DMS114 treated with DMSO at 0.1 percent for 48 hours (cell line): ENCODE data around the gene MARK3.

Experiments used
- DNase-seq: peaks from one replicate; lab custom pipeline; 2025; ENCODE audit not compliant: unreplicated experiment; lab: John Stamatoyannopoulos, UW

MARK3 gene

GRCh38 chr14:103393676-103394626 is 8.7 kb downstream of the MARK3 start:
- no peak for DNase-seq

- DNase-seq, result no peak
Observed at GRCh38 chr14:103395244-103395643, 10.0 kb downstream of the MARK3 start.

GRCh38 chr14:103396463-103396862 is 11.2 kb downstream of the MARK3 start:
- no peak for DNase-seq

- DNase-seq, result no peak
Observed at GRCh38 chr14:103398427-103399195, 13.4 kb downstream of the MARK3 start.

- no peak for DNase-seq
Observed at GRCh38 chr14:103400537-103400936, 15.3 kb downstream of the MARK3 start.

- DNase-seq, result no peak
Observed at GRCh38 chr14:103401223-103402214, 16.3 kb downstream of the MARK3 start.

- DNase-seq, result no peak
Observed at GRCh38 chr14:103402695-103403094, 17.5 kb downstream of the MARK3 start.

- DNase-seq, result no peak
Observed at GRCh38 chr14:103404032-103404918, 19.1 kb downstream of the MARK3 start.

GRCh38 chr14:103404920-103405319 is 19.7 kb downstream of the MARK3 start:
- DNase-seq, result no peak

- no peak for DNase-seq
Observed at GRCh38 chr14:103408491-103409155, 23.4 kb downstream of the MARK3 start.

GRCh38 chr14:103416916-103417315 is 31.7 kb downstream of the MARK3 start:
- DNase-seq, result no peak

- no peak for DNase-seq
Observed at GRCh38 chr14:103418481-103418818, 33.2 kb downstream of the MARK3 start.

- DNase-seq, result no peak
Observed at GRCh38 chr14:103421556-103421955, 36.3 kb downstream of the MARK3 start.

- DNase-seq, result no peak
Observed at GRCh38 chr14:103423050-103423461, 37.8 kb downstream of the MARK3 start.

GRCh38 chr14:103427485-103428443 is 42.5 kb downstream of the MARK3 start:
- DNase-seq, result no peak

- DNase-seq, result no peak
Observed at GRCh38 chr14:103428723-103429556, 43.7 kb downstream of the MARK3 start.

- DNase-seq, result no peak
Observed at GRCh38 chr14:103430358-103430757, 45.1 kb downstream of the MARK3 start.
